ENCODE measurements around the gene MYLK. TPM values are rescaled to one million over a fixed set of nuclear protein-coding genes. Genes with fewer than 3 reads are reported as not detected.

MYLK gene
- total RNA-seq, 4 donors from 2014 or later: 420 to 1,252 (median 768) TPM

- H3K4me3 ChIP-seq: no peak overlapping the region
- intact Hi-C loops (cut with DNase I; ENCODE audit: low total_unique reads): no loop called here
- no peaks in the 10 kb centered on the region for H3K4me1 ChIP-seq
Observed at GRCh38 chr3:123593381-123593780, 290.8 kb downstream of the MYLK start.

DNA sequence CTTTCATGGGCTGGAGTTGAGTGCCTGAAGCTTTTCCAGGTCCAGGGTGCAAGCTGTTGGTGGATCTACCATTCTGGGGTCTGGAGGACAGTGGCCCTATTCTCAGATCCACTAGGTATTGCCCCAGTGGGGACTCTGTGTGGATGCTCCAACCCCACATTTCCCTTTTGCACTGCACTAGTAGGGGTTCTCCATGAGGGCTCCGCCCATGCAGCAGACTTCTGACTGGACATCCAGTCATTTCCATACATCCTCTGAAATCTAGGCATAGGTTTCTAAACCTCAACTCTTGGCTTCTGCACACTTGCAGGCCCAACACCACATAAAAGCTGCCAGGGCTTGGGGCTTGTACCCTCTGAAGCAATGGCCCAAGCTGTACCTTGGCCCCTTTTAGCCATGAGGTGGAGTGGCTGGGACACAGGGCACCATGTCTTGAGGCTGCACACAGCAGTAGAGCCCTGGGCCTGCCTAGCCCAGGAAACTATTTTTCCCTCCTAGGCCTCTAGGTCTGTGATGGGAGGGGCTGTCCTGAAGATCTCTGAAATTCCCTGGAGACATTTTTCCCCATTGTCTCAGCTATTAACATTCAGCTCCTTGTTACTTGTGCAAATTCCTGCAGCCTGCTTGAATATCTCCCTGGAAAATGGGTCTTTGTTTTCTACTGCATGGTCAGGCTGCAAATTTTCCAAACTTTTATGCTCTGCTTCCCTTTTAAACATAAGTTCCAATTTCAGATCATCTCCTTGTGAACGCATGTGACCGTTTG is 293.3 kb downstream of the MYLK start:
- no peak for DNase-seq
- Histone ChIP-seq H3K9me3 (no peaks in the 10 kb centered on the region), H3K27ac (no peak overlapping the region), H3K36me3 (no peaks in the 10 kb centered on the region), H3K27me3 (no peaks in the 10 kb centered on the region), H3K4me1 (no peaks in the 10 kb centered on the region), H3K4me3 (no peak overlapping the region)
- TF ChIP-seq CTCF (IDR thresholded peaks at IDR 0.05): no peak
- TF ChIP-seq POLR2A (IDR thresholded peaks at IDR 0.05): no peak
- intact Hi-C loops (cut with DNase I; ENCODE audit: low total_unique reads): no loop called here

More at GRCh38 chr3:123593381-123593780, 290.8 kb downstream of the MYLK start:
- no peaks in the 10 kb centered on the region for H3K27me3 ChIP-seq
- TF ChIP-seq POLR2A (IDR thresholded peaks at IDR 0.05) (no peak), CTCF (IDR thresholded peaks at IDR 0.05) (no peak)
- no peak overlapping the region for H3K27ac ChIP-seq
- DNase-seq: no peak
- no peaks in the 10 kb centered on the region for H3K9me3 ChIP-seq
- no peaks in the 10 kb centered on the region for H3K36me3 ChIP-seq

DNA sequence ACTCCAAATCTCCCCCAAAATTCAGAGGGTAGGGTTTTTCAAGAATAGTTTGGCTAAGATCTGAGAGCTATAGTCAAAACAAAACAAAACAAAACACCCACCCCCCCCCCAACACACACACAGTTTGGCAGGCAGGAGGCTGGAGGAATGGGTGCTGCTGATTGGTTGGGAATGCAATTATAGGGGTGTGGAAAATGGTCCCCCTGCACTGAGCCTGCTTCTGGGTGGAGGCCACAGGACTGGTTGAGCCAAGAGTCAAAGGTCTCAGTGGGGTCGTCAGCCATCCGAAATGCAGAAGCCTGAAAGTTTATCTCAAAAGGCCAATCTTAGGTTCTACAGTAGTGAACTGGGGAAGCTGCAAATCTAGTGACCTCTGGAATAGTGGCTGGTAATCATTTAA is 296.7 kb downstream of the MYLK start:
- TF ChIP-seq CTCF (IDR thresholded peaks at IDR 0.05) (no peak), POLR2A (IDR thresholded peaks at IDR 0.05) (no peak)
- Histone ChIP-seq H3K27me3 (no peaks in the 10 kb centered on the region), H3K4me3 (no peak overlapping the region), H3K9me3 (no peaks in the 10 kb centered on the region), H3K27ac (no peak overlapping the region), H3K4me1 (no peaks in the 10 kb centered on the region), H3K36me3 (no peaks in the 10 kb centered on the region)
- no peak for DNase-seq
- intact Hi-C loops (cut with DNase I; ENCODE audit: low total_unique reads): no loop called here

- intact Hi-C loops (cut with DNase I; ENCODE audit: low total_unique reads): no loop called here
- Histone ChIP-seq H3K9me3 (no peaks in the 10 kb centered on the region), H3K4me1 (no peaks in the 10 kb centered on the region), H3K4me3 (no peak overlapping the region), H3K36me3 (no peaks in the 10 kb centered on the region), H3K27me3 (no peaks in the 10 kb centered on the region), H3K27ac (no peak overlapping the region)
- no peak for TF ChIP-seq POLR2A (IDR thresholded peaks at IDR 0.05)
- no peak for TF ChIP-seq CTCF (IDR thresholded peaks at IDR 0.05)
- DNase-seq: no peak
Observed at GRCh38 chr3:123586968-123587367, 297.2 kb downstream of the MYLK start.

DNA sequence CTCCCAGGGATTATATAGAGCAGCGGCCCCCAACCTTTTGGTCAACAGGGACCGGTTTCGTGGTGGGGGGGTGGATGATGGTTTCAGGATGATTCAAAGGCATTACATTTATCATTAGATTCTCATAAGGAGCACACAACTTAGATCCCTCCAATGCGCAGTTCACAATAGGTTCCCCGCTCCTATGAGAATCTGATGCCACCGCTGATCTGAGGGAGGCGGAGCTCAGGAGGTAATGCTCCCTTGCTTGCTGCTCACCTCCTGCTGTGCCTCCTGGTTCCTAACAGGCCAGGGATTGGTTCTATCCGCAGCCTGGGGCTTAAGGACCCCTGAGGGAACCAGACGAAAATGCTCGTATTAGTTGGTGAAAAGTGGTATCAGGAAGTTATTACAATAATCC is 298.0 kb downstream of the MYLK start:
- Histone ChIP-seq H3K4me3 (peak overlapping the region; percentile 58 to 62), H3K27ac (peak overlapping the region; percentile 88 to 91), H3K4me1 (no peaks in the 10 kb centered on the region), H3K27me3 (no peaks in the 10 kb centered on the region), H3K36me3 (no peaks in the 10 kb centered on the region), H3K9me3 (no peaks in the 10 kb centered on the region)
- DNase-seq: no peak
- intact Hi-C loops (cut with DNase I; ENCODE audit: low total_unique reads): no loop called here
- TF ChIP-seq CTCF (IDR thresholded peaks at IDR 0.05): no peak
- TF ChIP-seq POLR2A (IDR thresholded peaks at IDR 0.05): no peak
